Dermis blood vessel endothelial cell (primary cell): ENCODE data around the gene HOXD12. TPM values are rescaled to one million over a fixed set of nuclear protein-coding genes. Genes with fewer than 3 reads are reported as not detected.
A peak's percentile ranks its signal among the peaks of the same experiment; 100 is the strongest.

ENCODE experiments used
- DNase-seq: peaks from one replicate; pipeline ENCODE4 v3.0.0; 2010
- total RNA-seq: library from RNA; depleted of rRNA; stranded (reverse); fragments of >200 nt; gene quantifications from 2 replicates; pipeline ENCODE4 v1.2.3, GENCODE V29; 2014

HOXD12 gene
- total RNA-seq, 1 donor from 2014 or later = not detected

DNA sequence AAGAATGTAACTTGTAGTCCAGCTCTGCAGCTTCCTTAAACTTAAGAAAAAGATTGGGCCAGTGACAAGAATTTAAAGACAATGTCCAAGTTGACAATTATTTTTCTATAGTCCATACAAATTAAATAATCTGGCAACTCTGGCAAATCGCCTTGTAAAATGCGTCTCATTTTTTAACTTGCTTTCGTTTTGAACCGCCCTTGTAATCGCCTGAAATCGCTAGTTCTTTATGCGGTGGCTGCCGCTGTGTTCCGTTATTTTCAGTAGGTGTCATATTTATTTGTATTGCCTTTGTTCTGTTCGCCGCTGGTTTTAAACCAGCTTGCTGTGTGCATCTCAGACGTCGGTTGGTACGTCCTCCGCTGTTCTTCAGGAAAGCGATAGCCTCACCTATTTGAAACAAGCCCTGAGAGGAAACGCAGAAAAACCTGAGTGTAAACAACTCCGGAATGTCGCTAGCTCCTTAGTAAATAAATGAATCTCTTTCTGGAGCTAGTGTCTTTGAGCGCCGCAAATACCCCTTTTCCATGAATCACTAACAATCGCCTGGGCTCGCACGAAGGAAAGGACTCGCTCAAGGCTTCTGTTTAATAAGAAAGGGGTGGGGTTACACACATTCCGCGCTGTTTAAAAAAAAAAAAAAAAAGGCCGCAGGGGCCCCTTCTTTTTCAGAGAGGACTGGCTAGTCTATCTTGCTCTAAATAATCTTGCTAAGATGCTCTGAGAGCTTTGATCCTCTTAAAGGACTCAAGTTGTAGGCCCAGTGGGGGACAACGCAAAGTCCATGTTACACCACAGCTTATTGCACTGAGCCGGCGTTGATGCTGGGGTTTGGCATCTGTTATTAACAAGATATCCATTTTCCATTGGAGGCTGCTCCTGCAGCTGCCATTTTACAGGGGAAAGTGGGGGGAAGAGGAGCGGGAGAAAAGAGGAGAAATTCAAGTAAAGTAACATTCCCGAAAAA, 32.9 kb downstream of the HOXD12 start:
- peak; percentile 82 for DNase-seq

DNA sequence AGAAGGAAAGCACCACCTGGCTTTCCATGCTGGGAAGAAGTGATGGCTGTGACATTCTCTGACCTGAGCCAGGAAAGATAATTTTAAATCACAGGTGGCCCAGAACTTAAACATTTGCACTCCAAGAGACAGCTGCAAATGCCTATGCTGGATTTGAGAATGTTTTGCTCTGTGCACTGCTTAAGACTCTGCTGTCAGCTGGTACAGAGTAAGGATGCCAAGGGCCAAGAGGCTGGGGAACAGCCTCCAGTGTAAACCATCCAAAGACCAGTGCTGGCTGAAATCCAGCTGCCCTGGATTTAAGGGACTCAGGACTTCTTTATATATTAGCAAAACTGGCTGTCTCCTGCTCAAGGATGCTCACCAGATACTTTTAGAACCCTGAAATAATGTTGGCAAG, 33.8 kb downstream of the HOXD12 start:
- peak; percentile 37 for DNase-seq

DNA sequence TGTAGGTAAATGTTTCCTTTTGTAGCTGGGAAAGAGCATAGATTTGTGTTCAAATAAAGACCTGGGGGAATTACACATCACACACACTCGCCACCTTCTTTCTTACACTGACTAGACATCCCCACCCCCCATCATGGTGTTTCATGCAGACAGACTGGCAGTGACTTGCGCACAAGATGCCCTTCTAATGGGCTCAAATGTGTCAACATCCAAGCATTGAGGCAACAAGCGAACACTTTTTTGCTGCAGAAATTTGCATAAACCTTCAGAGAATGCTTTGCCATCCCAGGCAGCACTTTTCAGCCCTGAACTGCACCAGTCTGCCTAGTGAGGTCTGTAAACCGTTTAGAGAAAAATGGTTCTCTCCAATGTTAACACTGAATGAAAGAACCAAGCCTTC, 34.4 kb downstream of the HOXD12 start:
- DNase-seq = peak; percentile 9

DNA sequence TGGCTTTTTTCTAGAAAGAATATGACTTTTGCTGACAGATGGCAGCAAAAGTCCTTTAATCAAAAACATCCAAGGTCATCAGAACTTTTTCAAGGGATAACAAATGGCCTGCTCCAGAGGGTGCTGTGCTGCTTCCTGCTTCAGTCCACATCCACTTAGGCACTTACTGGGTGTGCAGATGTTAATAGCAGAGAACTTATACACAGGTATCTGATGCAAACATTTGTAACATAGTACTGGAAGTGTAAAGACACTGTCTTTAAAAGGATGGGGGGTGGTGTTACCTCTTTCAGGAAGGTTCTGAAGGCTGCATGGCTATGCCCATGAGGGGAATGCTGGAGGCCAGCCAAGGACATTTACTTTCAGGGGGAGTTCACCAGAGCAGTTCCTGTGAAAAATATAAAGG, 35.4 kb downstream of the HOXD12 start:
- DNase-seq = peak; percentile 68

DNA sequence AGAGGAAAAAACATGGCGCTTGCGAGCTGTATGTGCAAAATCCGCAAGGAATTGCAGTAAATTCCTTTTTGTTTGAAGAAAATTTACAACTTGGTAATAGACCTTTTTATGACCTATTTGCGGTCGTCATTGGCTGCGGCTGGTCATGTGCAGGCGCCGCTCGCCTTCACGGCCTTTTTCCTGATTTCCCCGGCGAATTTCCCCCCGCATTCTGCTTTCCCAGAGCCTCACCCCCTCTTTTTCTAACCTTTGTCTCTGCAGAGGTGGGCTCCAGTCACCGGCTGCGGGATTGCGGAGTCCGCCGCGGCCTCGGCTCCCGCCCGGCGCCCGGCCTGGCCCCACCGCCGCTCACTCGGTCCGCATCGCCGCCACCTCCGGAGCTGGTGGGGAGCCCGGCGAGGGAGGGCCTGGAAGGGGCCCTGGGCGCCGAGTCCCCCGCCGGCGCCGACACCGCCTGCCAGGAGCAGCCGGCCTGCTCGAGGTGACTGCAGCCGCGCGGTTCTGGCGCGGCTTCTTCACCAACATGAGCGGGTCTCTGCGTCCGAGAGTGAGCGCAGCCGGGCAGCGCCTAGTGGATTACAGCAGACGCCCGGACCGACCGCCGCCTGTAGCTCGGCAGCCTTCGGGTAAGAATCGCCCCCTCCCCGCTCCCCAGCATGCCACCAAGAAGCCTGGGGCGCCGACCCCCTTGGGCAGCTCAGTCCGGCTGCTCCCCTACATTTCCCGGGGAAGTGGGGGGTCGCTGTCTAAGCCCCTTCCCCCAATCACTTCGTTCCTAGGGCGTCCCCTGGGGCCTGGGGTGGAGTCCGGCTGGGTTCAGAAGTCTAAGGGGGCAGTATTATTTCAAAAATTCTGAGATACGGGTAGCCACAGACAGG, 37.0 kb downstream of the HOXD12 start:
- peak; percentile 88 for DNase-seq

DNA sequence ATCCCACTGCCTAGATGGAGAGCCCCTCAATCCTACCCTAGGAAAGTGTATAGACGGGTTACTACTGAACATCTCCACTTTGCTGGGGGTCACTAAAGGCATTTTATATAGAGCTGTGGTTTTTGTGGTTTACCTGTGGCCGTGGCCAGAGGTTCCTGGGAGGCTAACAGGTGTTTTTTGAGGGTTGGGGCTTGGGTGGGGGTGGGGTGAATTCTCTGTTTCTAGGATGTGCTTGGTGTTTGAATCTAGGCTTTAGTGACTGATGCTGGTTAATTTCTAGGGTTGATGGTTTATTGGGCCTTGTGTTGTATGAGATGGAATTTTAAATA, 37.6 kb downstream of the HOXD12 start:
- DNase-seq = peak; percentile 30

DNA sequence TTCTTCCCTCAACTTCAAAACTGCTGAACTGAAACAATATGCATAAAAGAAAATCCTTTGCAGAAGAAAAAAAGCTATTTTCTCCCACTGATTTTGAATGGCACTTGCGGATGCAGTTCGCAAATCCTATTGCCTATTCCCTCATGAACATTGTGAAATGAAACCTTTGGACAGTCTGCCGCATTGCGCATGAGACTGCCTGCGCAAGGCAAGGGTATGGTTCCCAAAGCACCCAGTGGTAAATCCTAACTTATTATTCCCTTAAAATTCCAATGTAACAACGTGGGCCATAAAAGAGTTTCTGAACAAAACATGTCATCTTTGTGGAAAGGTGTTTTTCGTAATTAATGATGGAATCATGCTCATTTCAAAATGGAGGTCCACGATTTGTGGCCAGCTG, 38.3 kb downstream of the HOXD12 start:
- peak; percentile 59 for DNase-seq

DNA sequence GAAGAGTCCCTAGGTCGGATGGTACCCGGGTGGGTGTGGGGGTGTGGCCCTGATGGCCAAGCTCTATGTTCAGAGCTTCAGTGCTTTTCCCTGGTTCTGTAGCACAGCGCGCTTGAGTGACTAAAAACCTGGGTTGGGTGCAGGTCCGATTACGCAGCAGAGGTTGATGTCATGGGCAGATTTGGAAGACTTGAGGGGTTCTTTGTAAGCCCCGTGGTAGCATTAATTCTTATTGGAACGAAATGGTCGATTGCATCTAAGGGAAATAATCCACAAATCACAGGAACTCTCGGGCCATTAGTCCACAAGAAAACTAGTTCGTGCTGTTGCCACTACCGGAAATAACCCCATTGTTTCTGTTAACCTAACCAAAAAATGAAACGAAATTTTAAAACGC, 38.9 kb downstream of the HOXD12 start:
- DNase-seq = peak; percentile 72

DNA sequence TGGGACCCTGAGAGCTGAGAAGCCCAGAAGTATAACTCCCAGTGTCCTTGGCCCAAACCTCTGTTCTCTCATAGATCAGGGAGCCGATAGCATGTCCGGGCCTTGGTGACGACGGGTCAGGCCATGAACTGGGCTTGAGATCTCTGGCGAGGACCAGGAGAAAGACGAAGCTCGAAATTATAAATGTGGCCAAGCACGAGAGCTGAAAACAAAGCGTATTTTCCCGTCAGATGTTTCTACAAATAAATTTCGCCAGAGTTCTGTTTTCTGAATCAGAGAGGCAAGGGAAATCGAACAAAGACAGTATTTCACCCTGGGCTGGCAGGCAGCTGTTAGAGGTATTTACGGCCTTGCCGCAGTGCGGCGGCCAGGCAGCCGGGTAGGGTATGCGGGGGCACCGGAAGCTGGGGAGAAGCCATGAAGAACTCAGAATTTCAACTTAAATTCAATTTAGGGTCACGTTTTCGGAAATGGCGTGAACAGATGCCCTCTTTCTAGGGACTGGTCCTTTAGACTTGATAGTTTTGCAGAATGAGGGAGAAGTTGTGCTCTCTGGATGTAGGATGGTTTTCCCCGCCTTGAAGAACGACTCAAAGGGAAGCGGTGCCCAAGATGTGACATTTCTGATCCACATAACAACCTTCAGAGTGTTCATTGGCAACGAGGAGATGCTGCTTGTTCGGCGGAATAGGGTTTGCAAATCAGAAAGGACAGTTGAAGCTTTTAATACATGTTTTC, 39.5 kb downstream of the HOXD12 start:
- peak; percentile 65 for DNase-seq

DNA sequence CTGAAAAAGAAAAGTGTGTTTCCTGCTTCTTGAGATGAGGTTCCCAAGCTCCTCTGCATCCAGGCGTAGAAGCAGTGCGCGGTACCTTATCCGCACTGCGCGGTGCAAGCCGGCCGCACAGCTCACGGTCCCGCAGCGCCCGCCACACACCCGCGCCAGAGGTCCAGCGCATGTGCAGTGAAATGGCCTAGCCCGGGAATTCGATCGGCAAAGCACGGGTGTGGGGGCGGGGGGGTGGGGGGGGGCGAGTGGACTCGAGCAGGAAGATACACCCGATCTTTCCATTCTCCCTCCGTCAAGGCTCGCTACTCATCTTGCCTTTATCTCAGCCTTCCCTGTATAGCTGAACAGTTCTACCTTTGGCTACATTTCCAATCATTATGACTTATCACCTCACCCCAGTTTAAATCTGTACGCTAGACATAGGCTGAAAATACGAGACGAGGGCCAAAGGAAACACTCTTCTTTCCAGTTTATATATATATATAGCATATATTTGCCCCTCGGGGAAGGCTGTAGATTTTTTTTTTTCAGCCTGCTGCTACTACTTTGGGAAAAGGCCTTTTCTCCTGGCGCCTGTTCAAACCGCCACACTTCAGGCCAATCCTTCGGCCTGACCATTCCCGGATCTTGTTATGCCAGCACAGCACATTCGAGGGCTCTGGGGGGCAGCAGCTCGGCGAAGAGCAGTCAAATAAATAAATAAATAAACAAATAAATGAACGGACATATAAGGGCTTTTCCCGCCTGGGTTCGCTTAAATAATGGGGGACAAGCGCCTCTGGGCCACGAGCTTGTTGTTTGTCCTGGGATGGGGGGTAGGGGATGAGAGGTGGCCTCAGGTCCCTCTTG, 40.3 kb downstream of the HOXD12 start:
- DNase-seq = peak; percentile 65

DNA sequence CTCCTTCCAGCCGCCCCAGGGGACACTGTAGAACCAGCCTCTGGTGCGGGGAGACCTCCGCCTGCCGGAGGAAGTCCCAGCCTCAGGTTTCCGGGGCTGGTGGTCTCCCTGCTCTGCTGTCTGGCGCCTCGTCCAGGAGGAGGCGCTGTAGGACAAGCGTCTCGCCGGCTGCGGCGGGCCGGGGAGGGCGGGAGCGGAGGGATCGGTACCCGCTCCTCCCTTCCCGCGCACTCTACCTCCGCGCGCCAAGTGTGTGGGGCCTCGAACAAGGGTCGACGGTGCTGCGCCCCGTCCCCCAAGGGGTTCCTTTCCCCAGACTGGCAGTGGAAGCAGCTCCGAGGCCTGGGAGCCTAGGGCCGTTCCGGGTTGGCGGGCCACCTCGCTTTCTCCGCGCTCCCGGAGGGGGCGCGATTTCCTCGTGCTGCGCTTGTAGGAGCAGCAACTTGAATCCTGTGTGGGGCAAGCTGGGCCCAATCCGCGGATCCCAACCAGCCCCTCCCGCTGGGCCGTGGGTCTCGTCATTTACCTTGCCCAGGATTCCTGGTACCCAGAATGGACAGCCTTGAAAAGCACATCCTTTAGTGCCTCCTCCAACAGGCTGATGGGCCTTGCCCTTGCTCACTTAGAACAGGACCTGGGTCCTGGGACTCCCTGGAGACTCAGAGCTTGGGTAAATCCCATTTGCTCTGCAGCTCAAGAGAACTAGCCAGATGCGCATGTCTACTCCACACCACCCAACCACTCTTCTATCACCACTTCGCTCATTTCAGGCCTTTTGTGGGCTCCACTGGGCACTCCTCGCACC, 41.1 kb downstream of the HOXD12 start:
- peak; percentile 90 for DNase-seq

DNA sequence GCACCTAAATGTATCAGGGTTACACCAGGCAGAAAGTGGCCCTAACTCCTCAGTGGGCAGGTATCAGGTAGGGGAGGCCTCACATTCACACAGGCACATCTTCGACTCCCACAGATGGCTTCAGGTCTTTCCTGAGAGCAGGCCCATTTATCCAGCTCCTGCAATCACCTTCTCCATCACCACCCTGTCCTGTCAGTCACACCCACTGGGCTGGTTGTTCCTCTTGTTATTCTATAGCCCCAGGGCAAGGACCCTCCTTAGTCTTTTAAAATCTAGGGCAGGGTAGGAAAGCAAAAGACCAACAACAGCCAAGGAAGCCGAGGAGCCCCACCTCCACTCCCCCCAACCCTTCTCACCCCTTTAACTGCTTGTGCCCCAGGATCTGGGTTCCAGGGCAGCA, 42.7 kb downstream of the HOXD12 start:
- no peak for DNase-seq

DNA sequence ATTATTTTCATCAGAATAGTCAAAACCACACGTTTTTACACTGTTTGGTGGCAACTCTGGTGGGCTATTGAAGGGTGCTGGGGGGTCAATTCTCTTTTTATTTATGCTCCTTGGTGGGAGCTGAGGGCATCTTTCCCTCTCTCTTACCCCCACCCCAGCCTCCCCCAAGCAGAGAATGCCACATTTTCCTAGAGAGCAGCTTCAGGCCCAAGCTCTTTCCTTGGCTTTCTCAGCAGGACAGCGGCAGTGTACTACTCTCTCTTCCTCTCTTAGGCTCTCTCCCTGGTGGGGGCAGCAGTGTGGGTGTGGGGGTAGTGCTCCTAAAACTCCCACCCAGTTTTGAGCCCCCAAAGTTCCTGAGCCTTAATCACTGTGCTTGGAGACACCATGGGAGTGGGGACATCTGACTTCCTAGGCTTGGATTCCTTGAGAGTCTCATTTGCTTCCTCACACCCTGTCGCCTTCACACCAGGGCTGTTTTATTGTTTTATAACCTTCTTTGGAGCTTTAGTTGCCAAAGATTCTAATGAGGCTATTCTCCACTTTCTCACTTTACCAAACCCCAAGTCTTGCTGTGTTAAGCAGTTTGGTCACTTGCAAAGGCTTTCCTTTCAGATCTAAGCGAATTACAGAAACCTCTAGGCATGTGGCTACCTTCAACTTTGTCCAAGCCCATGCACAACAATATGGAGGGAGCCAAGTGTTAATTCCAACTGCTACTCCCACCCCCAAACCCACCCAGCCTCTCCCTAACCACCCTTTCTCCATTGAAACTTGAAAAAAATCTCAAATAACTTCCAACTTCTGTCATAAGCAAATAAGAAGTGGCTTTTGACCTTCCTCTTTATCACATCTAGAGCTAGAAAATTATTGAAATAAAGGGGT, 45.7 kb downstream of the HOXD12 start:
- DNase-seq = no peak

DNA sequence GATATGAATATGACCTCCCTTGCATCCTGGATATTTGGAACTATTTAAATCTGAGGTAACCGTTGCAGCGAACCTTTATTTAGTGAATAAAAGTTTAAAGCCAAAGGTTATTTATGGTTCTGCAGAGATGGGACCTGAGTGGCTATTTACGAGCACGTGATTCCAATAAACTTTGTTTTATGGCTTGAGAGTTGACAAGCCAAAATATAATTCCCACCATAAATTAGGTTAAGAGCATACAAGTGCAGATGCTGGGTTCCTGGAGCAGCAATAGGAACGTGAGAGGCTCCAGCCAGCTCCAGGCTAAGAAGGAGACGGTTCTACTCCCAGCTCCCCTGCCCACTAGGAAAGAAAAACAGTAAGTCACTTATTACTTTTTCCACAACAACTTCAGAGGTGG, 46.5 kb downstream of the HOXD12 start:
- DNase-seq = no peak

DNA sequence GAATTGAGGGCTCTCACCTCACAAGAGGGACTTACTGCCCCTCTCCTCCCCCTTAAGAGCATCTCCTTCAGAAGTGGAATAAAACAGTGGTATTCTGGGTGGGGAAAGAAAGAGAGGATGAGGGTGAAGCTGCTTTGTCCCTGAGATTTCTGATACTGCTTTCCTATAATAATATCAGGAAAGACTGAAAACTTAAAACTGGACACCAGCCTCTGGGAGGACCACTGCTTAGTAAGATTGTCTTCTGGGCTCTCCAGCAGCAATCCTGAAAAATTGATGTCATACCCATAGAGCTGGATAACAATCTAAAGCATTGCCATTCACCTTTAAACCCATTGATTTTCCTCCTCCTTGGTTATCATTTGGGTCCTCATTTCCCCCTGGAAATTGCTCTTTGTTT, 47.0 kb downstream of the HOXD12 start:
- no peak for DNase-seq

DNA sequence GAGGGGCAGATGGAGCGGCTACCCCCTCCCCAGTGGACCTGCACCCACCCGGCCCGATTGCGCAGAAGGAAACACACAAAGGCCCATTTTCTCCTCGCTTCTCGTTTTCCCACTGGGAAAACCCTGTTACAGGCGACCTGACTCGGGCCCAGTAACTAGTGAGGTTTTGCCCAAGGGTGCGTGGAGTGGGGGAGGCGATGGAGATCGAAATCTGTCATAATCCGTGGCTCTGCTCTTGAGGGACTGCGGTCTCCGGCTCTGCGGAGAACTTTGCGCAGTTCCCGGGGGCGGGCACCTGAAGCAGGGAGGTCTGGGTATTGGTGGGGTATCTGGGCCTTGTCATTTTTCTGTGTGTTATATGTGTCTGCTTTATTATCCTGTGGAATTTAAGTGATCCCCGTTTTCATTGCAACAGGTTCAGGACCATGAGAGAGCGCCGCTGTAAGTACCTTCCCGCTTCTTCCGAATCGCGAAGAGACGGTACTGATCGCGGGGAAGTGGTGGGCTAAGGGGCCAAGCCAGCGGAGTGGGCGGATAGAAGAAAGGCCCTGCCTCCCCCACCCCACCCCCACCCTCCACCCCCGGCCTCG, 47.7 kb downstream of the HOXD12 start:
- DNase-seq = no peak

DNA sequence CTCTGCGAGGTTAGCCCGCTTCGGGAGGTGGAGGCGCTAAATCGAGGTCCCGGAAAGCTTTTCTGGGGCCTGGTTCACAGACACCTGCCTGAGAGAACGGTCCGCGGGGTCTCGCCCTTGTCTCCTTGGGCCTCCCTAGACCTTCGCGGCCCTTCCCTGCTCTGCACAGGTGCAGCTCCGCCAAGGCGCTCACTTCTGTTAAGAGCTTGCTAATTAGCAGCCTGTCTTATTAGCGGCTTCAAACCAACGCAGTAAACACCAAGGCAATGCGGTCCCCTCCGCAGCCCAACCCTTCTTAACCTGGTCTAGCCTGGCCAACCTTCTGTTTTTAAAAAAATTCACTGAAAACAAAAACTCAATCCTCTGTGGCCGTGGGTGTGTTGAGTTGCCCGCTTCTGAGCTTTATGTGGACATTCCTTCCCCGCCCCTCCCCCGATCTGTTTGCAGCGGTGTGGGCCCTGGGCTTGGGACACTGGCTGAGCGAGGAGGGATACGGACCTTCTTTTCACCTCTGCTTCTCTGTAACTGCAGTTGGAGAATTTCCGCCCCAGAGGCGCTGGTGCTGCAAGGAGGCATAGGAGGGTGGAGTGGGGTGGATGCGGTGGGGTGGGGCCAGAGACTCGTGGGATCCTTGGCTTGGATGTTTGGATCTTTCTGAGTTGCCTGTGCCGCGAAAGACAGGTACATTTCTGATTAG, 48.4 kb downstream of the HOXD12 start:
- DNase-seq = no peak

DNA sequence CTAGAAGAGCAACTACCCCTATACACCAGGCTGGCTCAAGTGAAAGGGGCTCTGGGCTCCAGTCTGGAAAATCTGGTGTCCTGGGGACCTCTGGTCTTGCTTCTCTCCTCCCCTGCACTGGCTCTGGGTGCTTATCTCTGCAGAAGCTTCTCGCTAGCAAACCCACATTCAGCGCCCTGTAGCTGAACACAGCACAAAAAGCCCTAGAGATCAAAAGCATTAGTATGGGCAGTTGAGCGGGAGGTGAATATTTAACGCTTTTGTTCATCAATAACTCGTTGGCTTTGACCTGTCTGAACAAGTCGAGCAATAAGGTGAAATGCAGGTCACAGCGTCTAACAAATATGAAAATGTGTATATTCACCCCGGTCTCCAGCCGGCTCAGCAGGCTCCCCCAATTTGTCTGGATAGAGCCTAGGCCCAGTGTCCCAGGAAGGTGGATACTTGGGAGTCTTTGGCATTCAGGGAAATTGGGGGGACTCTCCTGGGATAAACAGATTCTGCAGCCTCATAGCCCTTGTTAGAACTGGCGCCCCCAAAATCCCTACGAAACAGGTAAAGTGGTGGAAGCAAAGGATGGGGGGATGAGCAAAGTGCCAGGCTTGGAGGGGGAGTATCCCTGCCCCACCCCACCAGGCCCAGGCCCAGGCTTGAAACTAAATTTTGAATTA, 49.3 kb downstream of the HOXD12 start:
- DNase-seq = no peak
